ENCODE results near the gene CRLF3.
"Not testable (repeated sequence)": the region's sequence is repeated elsewhere in the genome, so short reads cannot be mapped to it uniquely, and the experiment has no call there.

Gene CRLF3

GRCh38 chr17:30734153-30734552, 90.3 kb downstream of the CRLF3 start:
- DNase-seq: not testable (repeated sequence)
